ENCODE measurements around the gene SEC14L6.

SEC14L6 gene

DNA sequence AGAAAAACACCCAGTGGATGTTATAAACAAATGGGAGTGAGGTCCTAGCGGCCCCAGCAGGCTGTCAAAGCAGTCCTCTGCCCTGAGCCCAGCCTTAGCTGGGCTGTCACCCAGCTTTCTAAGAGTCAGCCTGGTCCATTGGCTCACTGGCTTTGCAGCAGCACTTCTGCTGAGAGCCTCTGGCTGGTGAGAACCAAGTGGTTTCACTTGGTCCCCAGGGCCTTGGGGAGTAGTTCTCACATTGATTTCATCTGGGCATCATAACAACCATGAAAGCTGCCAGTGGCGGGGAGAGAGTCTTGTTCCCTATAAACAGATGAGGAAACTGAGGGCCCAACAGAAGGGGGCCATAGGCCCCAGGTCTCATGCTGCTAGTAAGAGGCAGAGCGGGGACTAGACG is 11.4 kb downstream of the SEC14L6 start:
- TF ChIP-seq ZFX (IDR thresholded peaks at IDR 0.05; ENCODE audit: borderline replicate concordance) (no peak), CTCF (IDR thresholded peaks at IDR 0.05) (no peak)
- no peak overlapping the region for H3K27ac ChIP-seq

DNA sequence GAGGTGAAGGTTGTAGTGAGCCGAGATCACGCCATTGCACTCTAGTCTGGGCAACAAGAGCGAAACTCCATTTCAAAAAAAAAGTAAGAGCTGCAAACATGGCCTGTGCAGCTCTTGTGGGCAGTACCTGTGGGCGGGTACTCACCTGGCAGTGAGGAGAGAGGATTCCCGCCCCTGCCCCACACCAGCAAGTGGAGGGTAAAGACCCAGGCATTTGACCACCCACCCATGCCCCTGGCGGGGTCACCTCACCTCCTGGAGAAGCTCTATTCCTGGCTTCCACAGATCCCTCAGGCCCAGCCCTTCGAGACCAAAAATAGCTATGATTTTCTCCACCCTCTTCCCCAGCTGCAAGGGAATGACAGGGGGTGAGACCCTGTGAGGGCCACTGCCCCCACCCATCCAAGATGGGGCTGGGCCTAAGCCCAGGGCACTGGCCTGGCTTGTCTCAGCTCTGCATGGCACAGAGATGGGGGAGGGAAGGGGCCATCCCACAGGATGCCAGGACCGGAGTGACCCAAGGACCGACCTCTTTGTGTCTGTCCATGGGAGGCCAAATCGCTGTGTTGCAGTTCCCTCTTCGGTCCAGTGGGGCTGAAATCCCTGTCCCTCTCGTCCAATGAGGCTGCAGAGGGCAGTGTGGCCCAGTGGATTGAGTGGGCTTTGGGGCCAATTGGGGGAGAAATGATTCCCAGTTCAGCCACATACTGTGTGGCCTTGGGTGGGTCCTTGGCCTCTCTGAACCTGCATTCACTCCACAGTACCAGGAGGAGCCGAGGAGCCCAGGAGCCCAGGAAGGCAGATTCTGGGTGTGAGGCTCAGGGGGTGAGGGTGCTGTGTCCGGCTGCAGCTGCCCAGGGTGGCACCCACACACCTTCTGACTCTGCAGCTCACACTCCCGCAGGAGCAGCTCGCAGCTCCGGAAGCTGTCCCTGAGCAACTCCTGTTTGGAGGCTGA is 14.6 kb downstream of the SEC14L6 start:
- H3K27ac ChIP-seq: no peak overlapping the region
- TF ChIP-seq CTCF (IDR thresholded peaks at IDR 0.05): no peak
- TF ChIP-seq ZFX (IDR thresholded peaks at IDR 0.05; ENCODE audit: borderline replicate concordance): no peak

GRCh38 chr22:30526656-30527055 is 19.9 kb downstream of the SEC14L6 start:
- no peak for TF ChIP-seq ZFX (IDR thresholded peaks at IDR 0.05; ENCODE audit: borderline replicate concordance)
- no peak for TF ChIP-seq CTCF (IDR thresholded peaks at IDR 0.05)
- H3K27ac ChIP-seq: no peak overlapping the region

- TF ChIP-seq CTCF (IDR thresholded peaks at IDR 0.05) (no peak), ZFX (IDR thresholded peaks at IDR 0.05; ENCODE audit: borderline replicate concordance) (no peak)
- H3K27ac ChIP-seq: no peak overlapping the region
Measured at GRCh38 chr22:30523646-30524489, 22.7 kb downstream of the SEC14L6 start.

DNA sequence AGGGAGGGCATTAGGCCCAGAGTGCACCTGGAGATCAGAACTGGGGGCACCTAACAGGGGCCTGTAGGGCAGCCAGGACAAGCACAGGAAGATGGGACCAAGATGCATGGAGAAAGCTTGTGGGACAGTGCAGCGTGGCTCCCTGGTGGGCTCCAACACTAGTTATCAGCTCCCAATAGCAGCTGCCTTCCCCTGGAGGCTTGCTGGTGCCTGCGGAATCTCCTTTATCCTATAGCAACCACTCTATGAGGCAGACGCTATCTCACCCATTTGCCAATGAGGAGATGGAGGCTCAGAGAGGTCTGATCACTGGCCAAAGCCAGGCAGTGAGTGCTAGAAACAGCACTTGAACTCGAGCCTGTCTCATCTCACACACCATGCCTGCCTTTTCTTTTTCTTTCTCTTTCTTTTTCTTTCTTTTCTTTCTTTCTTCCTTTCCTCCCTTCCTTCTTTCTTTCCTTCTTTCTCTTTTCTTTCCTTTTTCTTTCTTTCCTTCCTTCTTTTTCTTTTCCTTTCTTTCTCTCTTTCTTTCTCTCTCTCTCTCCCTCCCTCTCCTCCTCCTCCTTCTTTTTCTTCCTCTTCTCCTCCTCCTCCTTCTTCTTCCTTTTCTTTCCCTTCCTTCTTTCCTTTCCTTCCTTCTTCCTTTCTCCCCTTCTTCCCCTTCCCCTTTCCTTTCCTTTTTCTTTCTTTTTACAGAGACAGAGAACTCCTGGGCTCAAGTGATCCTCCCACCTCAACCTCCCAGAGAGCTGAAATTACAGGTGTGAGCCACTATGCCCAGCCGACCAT is 25.0 kb downstream of the SEC14L6 start:
- no peak overlapping the region for H3K27ac ChIP-seq

More for the DNA sequence above, 25.0 kb downstream of the SEC14L6 start:
- TF ChIP-seq CTCF (IDR thresholded peaks at IDR 0.05): no peak
- no peak for TF ChIP-seq ZFX (IDR thresholded peaks at IDR 0.05; ENCODE audit: borderline replicate concordance)

Data from 22Rv1 (cell line).